GM19324 (cell line): ENCODE data around the gene ZKSCAN8.
"Not testable (repeated sequence)": the region's sequence is repeated elsewhere in the genome, so short reads cannot be mapped to it uniquely, and the experiment has no call there.

Source experiments
- ATAC-seq: cut with Tn5 transposase; IDR thresholded peaks from one replicate; pipeline ENCODE4 v1.9.1; 2021; ENCODE audit warnings: mild to moderate bottlenecking, moderate library complexity; ENCODE audit not compliant: unreplicated experiment, low FRiP score

Gene ZKSCAN8

GRCh38 chr6:28141500-28142329 is at the start of gene ZKSCAN8:
Gene ZKSCAN8, plus strand, starts transcription at chr6:28141883. Its CDS starts 6,525 bp downstream, at chr6:28148408.
- ATAC-seq = peak; percentile 85

- not testable (repeated sequence) for ATAC-seq
Measured at GRCh38 chr6:28102222-28102621, 39.5 kb upstream of the ZKSCAN8 start.

GRCh38 chr6:28102699-28103098 is 39.0 kb upstream of the ZKSCAN8 start:
- not testable (repeated sequence) for ATAC-seq

GRCh38 chr6:28104392-28105244 is 37.1 kb upstream of the ZKSCAN8 start:
- ATAC-seq = peak; percentile 98

- peak; percentile 4 for ATAC-seq
Measured at GRCh38 chr6:28105245-28105639, 36.4 kb upstream of the ZKSCAN8 start.

GRCh38 chr6:28107506-28107905 is 34.2 kb upstream of the ZKSCAN8 start:
- no peak for ATAC-seq

- ATAC-seq = no peak
Measured at GRCh38 chr6:28111964-28112363, 29.7 kb upstream of the ZKSCAN8 start.

- ATAC-seq = no peak
Measured at GRCh38 chr6:28115799-28116198, 25.9 kb upstream of the ZKSCAN8 start.

GRCh38 chr6:28117386-28118050 is 24.2 kb upstream of the ZKSCAN8 start:
- ATAC-seq = no peak

- ATAC-seq = no peak
Measured at GRCh38 chr6:28118217-28118616, 23.5 kb upstream of the ZKSCAN8 start.

- ATAC-seq = no peak
Measured at GRCh38 chr6:28121876-28122275, 19.8 kb upstream of the ZKSCAN8 start.

GRCh38 chr6:28122283-28122682 is 19.4 kb upstream of the ZKSCAN8 start:
- ATAC-seq = not testable (repeated sequence)

GRCh38 chr6:28124350-28124970 is 17.2 kb upstream of the ZKSCAN8 start, which contains the start of gene ZSCAN16:
Gene ZSCAN16, plus strand, starts transcription at chr6:28124609. Its CDS starts 835 bp downstream, at chr6:28125444.
- ATAC-seq = peak; percentile 99

GRCh38 chr6:28124971-28125353 is 16.7 kb upstream of the ZKSCAN8 start:
- ATAC-seq = peak; percentile 10

GRCh38 chr6:28125401-28125800 is 16.3 kb upstream of the ZKSCAN8 start:
- no peak for ATAC-seq

- no peak for ATAC-seq
Measured at GRCh38 chr6:28134015-28134414, 7.7 kb upstream of the ZKSCAN8 start.

GRCh38 chr6:28134716-28135115 is 7.0 kb upstream of the ZKSCAN8 start:
- ATAC-seq = no peak

- no peak for ATAC-seq
Measured at GRCh38 chr6:28135393-28135792, 6.3 kb upstream of the ZKSCAN8 start.

GRCh38 chr6:28136585-28137504 is 4.8 kb upstream of the ZKSCAN8 start:
- peak; percentile 67 for ATAC-seq
